Gastrocnemius medialis (tissue), 4 donors: ENCODE results near the gene MYO1G.

Experiments
- CTCF ChIP-seq, 5 experiments: fragments of 450-650 bp in 3 of 5; fragments of 200-600 bp in 2 of 5; sonication (generic) in 2 of 5; IDR thresholded peaks in 4 of 5; conservative IDR thresholded peaks in 1 of 5; 1 replicate in 4 of 5; 2 replicates in 1 of 5; pipeline ENCODE4 v1.5.1; 2016 to 2019; ENCODE audit warnings: antibody characterized with exemption in 5 of 5, mild to moderate bottlenecking in 3 of 5, moderate library complexity in 3 of 5
- POLR2A ChIP-seq, 2 donors: fragments of 450-650 bp; IDR thresholded peaks; one replicate each; pipeline ENCODE4 v1.6.1; 2017; ENCODE audit warnings: antibody characterized with exemption in 2 of 2, mild to moderate bottlenecking in 2 of 2, moderate library complexity in 2 of 2

- TF ChIP-seq CTCF (IDR thresholded peaks at IDR 0.05 in 4 of 5, conservative IDR thresholded peaks at IDR 0.05 in 1 of 5) = no peak
- no peak for TF ChIP-seq POLR2A (IDR thresholded peaks at IDR 0.05)
These were observed 28.3 kb upstream of the MYO1G start for GRCh38 chr7:45007106-45007505.
